ENCODE results near the gene FAAP20.

DNA sequence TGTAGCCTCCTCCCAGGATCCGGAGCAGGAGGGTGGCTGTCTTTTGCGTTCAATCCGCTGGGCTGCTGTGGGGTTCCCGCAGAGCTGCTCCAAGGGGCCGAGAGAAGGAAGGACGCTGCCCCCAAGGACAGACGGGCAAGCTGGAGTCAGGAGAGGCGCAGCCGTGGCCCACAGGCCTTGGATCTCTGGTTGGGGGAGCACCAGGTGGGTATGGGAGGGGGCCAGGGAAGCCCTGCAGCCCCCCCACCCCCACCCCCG lies 17.6 kb upstream of the FAAP20 start:
- TF ChIP-seq POLR2AphosphoS5 (IDR thresholded peaks at IDR 0.05; ENCODE audit: low read depth, low read length) (no peak), POLR2A (IDR thresholded peaks at IDR 0.05; ENCODE audit: low read depth, low read length) (no peak), TAF1 (IDR thresholded peaks at IDR 0.05; ENCODE audit: low read depth, low read length) (no peak), PAX5 (IDR thresholded peaks at IDR 0.05; ENCODE audit: insufficient read depth, low read length, severe bottlenecking) (no peak), POU2F2 (IDR thresholded peaks at IDR 0.05; ENCODE audit: low read depth, low read length) (no peak), SPI1 (IDR thresholded peaks at IDR 0.05; ENCODE audit: low read depth, low read length) (no peak)

Data from GM12891 (cell line).